ENCODE data around the gene RNU5B-1.
"Not testable (repeated sequence)": the region's sequence is repeated elsewhere in the genome, so short reads cannot be mapped to it uniquely, and the experiment has no call there.

The RNU5B-1 gene

DNA sequence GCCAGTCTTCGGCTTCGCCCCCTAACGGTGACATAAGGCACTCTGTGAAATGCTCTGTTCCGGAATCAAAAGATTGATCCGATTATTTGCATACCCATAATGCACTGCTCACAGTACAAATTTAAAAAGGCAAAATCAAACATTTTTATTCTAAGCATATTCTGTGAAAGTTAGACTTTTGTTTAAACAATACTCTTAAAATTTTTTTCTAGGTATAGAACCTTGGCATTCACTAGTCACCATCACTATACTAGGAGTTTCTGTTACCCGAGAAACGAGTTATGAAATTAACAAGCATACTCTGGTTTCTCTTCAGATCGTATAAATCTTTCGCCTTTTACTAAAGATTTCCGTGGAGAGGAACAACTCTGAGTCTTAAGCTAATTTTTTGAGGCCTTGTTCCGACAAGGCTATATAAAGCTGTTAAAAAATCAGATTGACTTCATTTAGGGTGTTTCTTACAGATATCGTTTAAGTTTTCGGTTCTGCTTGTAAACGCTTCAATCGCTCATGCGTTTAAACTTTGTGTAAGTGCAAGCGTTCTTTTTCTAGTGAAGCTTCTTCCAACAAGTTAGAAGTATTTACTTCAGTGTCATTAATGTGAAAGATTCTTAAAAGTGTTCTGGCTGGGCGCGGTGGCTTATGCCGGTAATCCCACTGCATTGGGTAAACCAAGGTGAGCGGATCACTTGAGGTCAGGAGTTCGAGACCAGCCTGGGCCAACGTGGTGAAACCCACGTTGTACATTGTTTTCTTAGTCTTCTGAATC lies at the start of gene RNU5B-1:
Gene RNU5B-1, plus strand, starts transcription at position 297 of the 769 bp plus-strand sequence.
- peak; percentile 88 for DNase-seq

- no peak for DNase-seq
Observed at GRCh38 chr15:65254758-65255157, 49.7 kb upstream of the RNU5B-1 start.

- DNase-seq = no peak
Observed at GRCh38 chr15:65255486-65256140, 48.9 kb upstream of the RNU5B-1 start.

- DNase-seq = no peak
Observed at GRCh38 chr15:65258375-65259262, 45.9 kb upstream of the RNU5B-1 start.

GRCh38 chr15:65259367-65259797 lies 45.1 kb upstream of the RNU5B-1 start:
- DNase-seq = no peak

GRCh38 chr15:65260968-65261367 lies 43.5 kb upstream of the RNU5B-1 start:
- DNase-seq = no peak

- no peak for DNase-seq
Observed at GRCh38 chr15:65263313-65263712, 41.2 kb upstream of the RNU5B-1 start.

GRCh38 chr15:65264863-65265430 lies 39.5 kb upstream of the RNU5B-1 start:
- DNase-seq = no peak

DNA sequence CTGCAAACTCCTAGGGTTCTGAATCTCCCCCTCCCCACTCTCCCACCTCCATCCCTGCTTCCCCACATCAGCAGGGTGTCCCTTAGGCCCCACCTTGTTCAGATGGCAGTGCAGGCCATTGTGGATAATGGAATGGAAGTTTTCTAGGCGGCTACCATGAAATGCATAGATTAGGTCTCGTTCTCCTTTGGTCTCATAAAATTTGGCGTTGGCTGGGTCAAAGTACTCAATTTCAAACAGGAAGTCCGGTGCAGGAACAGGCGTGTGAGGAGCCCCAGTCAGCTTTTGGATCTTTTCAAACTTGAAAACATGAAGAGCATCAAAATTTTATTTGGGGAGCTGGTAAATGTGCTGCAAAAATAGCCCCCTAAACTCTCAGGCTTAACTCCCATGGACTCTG lies 38.0 kb upstream of the RNU5B-1 start:
- no peak for DNase-seq

DNA sequence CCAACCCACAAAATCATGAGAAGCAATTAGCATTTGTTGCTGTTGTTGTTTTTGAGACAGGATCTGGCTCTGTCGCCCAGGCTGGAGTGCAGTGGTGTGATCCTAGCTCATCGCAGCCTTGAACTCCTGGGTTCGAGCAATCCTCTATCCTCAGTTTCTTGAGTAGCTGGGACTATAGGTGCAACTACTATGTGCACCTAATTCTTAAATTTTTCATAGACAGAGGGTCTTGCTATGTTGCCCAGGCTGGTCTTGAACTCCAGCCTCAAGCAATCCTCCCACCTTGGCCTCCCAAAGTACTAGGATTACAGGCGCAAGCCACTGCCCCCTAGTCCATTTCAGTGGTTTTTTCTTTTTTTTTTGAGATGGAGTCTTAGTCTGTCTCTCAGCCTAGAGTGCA lies 36.1 kb upstream of the RNU5B-1 start:
- DNase-seq = no peak

DNA sequence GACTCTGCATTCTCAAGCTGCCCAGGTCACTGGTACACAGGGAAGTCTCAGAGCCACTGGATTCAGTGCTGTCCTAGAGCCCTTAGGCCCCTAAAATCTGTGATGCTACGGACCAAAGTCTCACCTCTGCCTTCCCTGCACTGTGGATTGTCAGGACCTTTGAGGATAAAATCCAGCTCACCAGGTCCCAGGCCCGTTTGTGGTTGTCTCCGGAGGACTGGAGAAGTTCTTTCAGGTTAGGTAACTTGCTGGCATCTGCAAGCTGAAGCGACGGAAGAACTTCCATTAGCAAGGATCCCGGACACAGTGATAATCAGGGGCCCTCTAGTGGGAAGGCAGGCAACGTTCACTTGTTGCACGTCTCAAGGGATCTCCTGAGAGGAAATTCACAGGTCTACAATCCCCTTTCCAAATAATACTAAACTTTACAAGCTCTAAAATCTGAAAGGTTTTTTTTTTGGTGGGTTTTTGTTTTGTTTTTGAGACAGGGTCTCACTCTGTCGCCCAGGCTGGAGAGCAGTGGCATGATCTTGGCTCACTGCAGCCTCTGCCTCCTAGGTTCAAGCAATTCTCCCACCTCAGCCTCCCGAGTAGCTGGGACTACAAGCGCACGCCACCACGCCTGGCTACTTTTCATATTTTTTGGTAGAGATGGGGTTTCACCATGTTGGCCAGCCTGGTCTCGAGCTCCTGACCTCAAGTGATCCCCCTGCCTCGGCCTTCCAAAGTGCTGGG lies 33.5 kb upstream of the RNU5B-1 start:
- not testable (repeated sequence) for DNase-seq

GRCh38 chr15:65275104-65275727 lies 29.3 kb upstream of the RNU5B-1 start:
- no peak for DNase-seq

DNA sequence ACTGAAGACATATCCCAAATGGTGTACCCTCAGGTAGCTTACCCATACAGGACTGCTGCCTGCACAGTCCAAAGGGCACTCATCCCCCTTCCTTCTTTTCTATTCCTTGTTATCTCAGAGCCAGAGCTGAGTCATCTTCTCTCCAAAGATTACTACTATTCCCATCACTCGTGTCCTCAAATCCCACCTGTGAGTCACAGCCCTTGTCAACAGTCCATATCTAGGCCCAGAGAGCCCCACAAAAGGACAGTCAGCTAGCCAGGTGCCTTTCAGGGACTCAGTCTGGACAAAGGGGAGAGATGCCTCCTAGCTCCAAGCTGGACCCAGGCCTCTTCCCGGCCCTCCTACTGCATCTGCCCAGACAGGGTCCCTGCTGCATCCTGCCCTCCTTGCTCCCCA lies 28.8 kb upstream of the RNU5B-1 start:
- DNase-seq = no peak

- no peak for DNase-seq
Observed at GRCh38 chr15:65277015-65277414, 27.5 kb upstream of the RNU5B-1 start.

- DNase-seq = no peak
Observed at GRCh38 chr15:65278480-65278879, 26.0 kb upstream of the RNU5B-1 start.

- no peak for DNase-seq
Observed at GRCh38 chr15:65285291-65286068, 19.0 kb upstream of the RNU5B-1 start.

- no peak for DNase-seq
Observed at GRCh38 chr15:65286069-65286703, 18.3 kb upstream of the RNU5B-1 start.

GRCh38 chr15:65286704-65287519 lies 17.6 kb upstream of the RNU5B-1 start, which contains the start of gene PARP16:
PARP16 (minus strand) TSS chr15:65286883; CDS start chr15:65286426, 457 bp downstream.
- peak; percentile 31 for DNase-seq

GRCh38 chr15:65287520-65287855 lies 17.0 kb upstream of the RNU5B-1 start:
- DNase-seq = no peak
